A549 (cell line): Measurements from ENCODE around the gene PTPRN2. TPM values are rescaled to one million over a fixed set of nuclear protein-coding genes. Genes with fewer than 3 reads are reported as not detected.

Experiments
- ATAC-seq, 2 experiments: fragments of 200-7000 bp in 1 of 2; fragments of >200 bp in 1 of 2; cut with Nextera tagmentation in 1 of 2; cut with Tn5 transposase in 1 of 2; 3 replicates each; pipeline versions ENCODE4 v1.8.0 to v1.9.1; 2018 to 2020; ENCODE audit warnings: mild to moderate bottlenecking in 1 of 2, moderate library complexity in 1 of 2
- CTCF ChIA-PET: fragments of 300-600 bp; sonication (Branson Sonifier 250); formaldehyde crosslinking; extraction: SDS; loops from one replicate; lab custom pipeline; 2021; ENCODE audit warnings: antibody characterized with exemption, inconsistent platforms; lab: Yijun Ruan, JAX
- POLR2A ChIA-PET: fragments of 350-600 bp; formaldehyde crosslinking; extraction: SDS; loops from one replicate; lab custom pipeline; 2021; ENCODE audit warnings: antibody characterized with exemption, inconsistent platforms; lab: Yijun Ruan, JAX
- DNase-seq, 2 experiments: peaks; one replicate each; pipeline versions ENCODE4 v3.0.0 to v3.0.0-alpha.2; 2011 to 2016; ENCODE audit warnings: low read depth in 1 of 2, low spot score in 1 of 2
- FAIRE-seq: peaks from 2 replicates; lab custom pipeline; 2011; peaks lifted over from hg19 to GRCh38; lab: Jason Lieb, UNC
- H3K27ac ChIP-seq, 2 experiments: fragments of >200 bp; sonication (Bioruptor Twin); formaldehyde crosslinking; 3 replicates each; pipeline ENCODE4 v1.5.1; 2016 to 2017
- H3K4me1 ChIP-seq: fragments of >200 bp; sonication (Bioruptor Twin); formaldehyde crosslinking; 3 replicates; pipeline ENCODE4 v1.6.1; 2016
- H3K4me2 ChIP-seq: fragments of >200 bp; sonication (Bioruptor Twin); formaldehyde crosslinking; 3 replicates; pipeline ENCODE4 v1.6.1; 2016
- H3K4me3 ChIP-seq: fragments of >200 bp; sonication (Bioruptor Twin); formaldehyde crosslinking; 3 replicates; pipeline ENCODE4 v1.5.1; 2016
- H3K9me3 ChIP-seq: fragments of >200 bp; sonication (Bioruptor Twin); formaldehyde crosslinking; 3 replicates; pipeline ENCODE4 v1.6.1; 2016
- CHD4 ChIP-seq: fragments of 200-600 bp; sonication (generic); IDR thresholded peaks from 2 replicates; pipeline ENCODE4 v1.6.1; 2016; ENCODE audit warnings: antibody characterized with exemption, mild to moderate bottlenecking, borderline replicate concordance
- ESRRA ChIP-seq: fragments of 150-350 bp; IDR thresholded peaks from 2 replicates; pipeline ENCODE4 v1.6.1; 2014; ENCODE audit warnings: mild to moderate bottlenecking, low read length, borderline replicate concordance
- FOSL2 ChIP-seq, 2 experiments: fragments of 450-650 bp in 1 of 2; fragments of >200 bp in 1 of 2; sonication (Bioruptor Twin) in 1 of 2; formaldehyde crosslinking; IDR thresholded peaks; 2 replicates each; pipeline versions ENCODE4 v1.5.0 to v1.6.1; 2016 to 2020; ENCODE audit warnings: mild to moderate bottlenecking in 1 of 2, moderate library complexity in 1 of 2
- FOXS1 ChIP-seq: fragments of 250-450 bp; sonication (Bioruptor Pico); IDR thresholded peaks from 2 replicates; pipeline ENCODE4 v1.5.0; 2020; ENCODE audit warnings: mild to moderate bottlenecking, moderate library complexity
- HEYL ChIP-seq: fragments of 250-450 bp; sonication (Bioruptor Pico); IDR thresholded peaks from 2 replicates; pipeline ENCODE4 v1.8.0; 2021; ENCODE audit warnings: mild to moderate bottlenecking, moderate library complexity
- HOXB13 ChIP-seq: fragments of 250-450 bp; sonication (Bioruptor Pico); IDR thresholded peaks from 2 replicates; pipeline ENCODE4 v1.5.0; 2020; ENCODE audit warnings: low read depth, mild to moderate bottlenecking, moderate library complexity
- HOXB5 ChIP-seq: fragments of 250-450 bp; sonication (Bioruptor Pico); IDR thresholded peaks from 2 replicates; pipeline ENCODE4 v1.5.0; 2020; ENCODE audit warnings: mild to moderate bottlenecking, moderate library complexity
- JUN ChIP-seq, 2 experiments: fragments of >200 bp; sonication (Bioruptor Twin); formaldehyde crosslinking; IDR thresholded peaks; 2 replicates in 1 of 2; 3 replicates in 1 of 2; pipeline ENCODE4 v1.6.1; 2016 to 2017
- KDM5A ChIP-seq: fragments of 200-600 bp; sonication (generic); IDR thresholded peaks from 2 replicates; pipeline ENCODE4 v1.6.1; 2016; ENCODE audit warnings: antibody characterized with exemption, mild to moderate bottlenecking
- MAFK ChIP-seq: fragments of 450-650 bp; IDR thresholded peaks from 2 replicates; pipeline ENCODE4 v1.6.1; 2014; ENCODE audit not compliant: partially characterized antibody
- MAZ ChIP-seq: fragments of 150-350 bp; IDR thresholded peaks from 2 replicates; pipeline ENCODE4 v1.6.1; 2014; ENCODE audit warnings: antibody characterized with exemption, low read depth, low read length, borderline replicate concordance
- MYC ChIP-seq: IDR thresholded peaks from 2 replicates; pipeline ENCODE4 v1.6.1; 2012; ENCODE audit warnings: mild to moderate bottlenecking, inconsistent platforms, low read length, improper control_type of control experiment, borderline replicate concordance
- NPAS2 ChIP-seq: fragments of 250-450 bp; sonication (Bioruptor Pico); IDR thresholded peaks from 2 replicates; pipeline ENCODE4 v1.8.0; 2022; ENCODE audit warnings: mild to moderate bottlenecking, moderate library complexity, borderline replicate concordance
- NR3C1 ChIP-seq: fragments of >200 bp; sonication (Bioruptor Twin); formaldehyde crosslinking; IDR thresholded peaks from 3 replicates; pipeline ENCODE4 v1.6.1; 2017
- RCOR1 ChIP-seq: fragments of 150-350 bp; IDR thresholded peaks from 2 replicates; pipeline ENCODE4 v1.6.1; 2014; ENCODE audit warnings: antibody characterized with exemption, low read length, low read depth
- RNF2 ChIP-seq: fragments of 200-600 bp; sonication (generic); IDR thresholded peaks from 2 replicates; pipeline ENCODE4 v1.6.1; 2016; ENCODE audit warnings: low read depth, mild to moderate bottlenecking, antibody characterized with exemption, moderate library complexity, borderline replicate concordance
- SMC3 ChIP-seq: fragments of >200 bp; sonication (Bioruptor Twin); formaldehyde crosslinking; IDR thresholded peaks from 3 replicates; pipeline ENCODE4 v1.6.1; 2018; ENCODE audit warnings: inconsistent platforms
- SREBF2 ChIP-seq: fragments of 450-650 bp; IDR thresholded peaks from 2 replicates; pipeline ENCODE4 v1.6.1; 2014; ENCODE audit warnings: mild to moderate bottlenecking, moderate library complexity
- ZSCAN20 ChIP-seq: fragments of 250-450 bp; sonication (Bioruptor Pico); IDR thresholded peaks from 2 replicates; pipeline ENCODE4 v1.8.0; 2022; ENCODE audit warnings: mild to moderate bottlenecking, moderate library complexity
- WGBS: methylation state at CpG from one replicate; pipeline ENCODE4 v1.1.6; 2017; ENCODE audit errors: missing lambda C conversion rate; 5-methylcytosine and 5-hydroxymethylcytosine counted together
- polyA plus RNA-seq, 4 experiments: library from polyadenylated mRNA; depleted of rRNA in 3 of 4; stranded (reverse); fragments of >200 nt; fragmentation: RNase III in 1 of 4; extraction: RNeasy Plus Mini Kit Qiagen cat#74134 plus additional on column Dnase treatment in 1 of 4; gene quantifications; 2 replicates in 3 of 4; 3 replicates in 1 of 4; pipeline ENCODE4 v1.2.3, GENCODE V29; 2011 to 2017
- TF ChIP-seq, protein P1 (sequence below): fragments of >200 bp; sonication (Bioruptor Twin); formaldehyde crosslinking; IDR thresholded peaks from 2 replicates; pipeline ENCODE4 v1.6.1; 2016
- TF ChIP-seq, protein P2 (sequence below): fragments of 250-450 bp; sonication (Bioruptor Pico); IDR thresholded peaks from 2 replicates; pipeline ENCODE4 v1.5.0; 2020; ENCODE audit warnings: low read depth, mild to moderate bottlenecking, moderate library complexity
- TF ChIP-seq, protein P3 (sequence below): fragments of 200-600 bp; sonication (generic); IDR thresholded peaks from 2 replicates; pipeline ENCODE4 v1.6.1; 2016; ENCODE audit warnings: antibody characterized with exemption, mild to moderate bottlenecking, moderate library complexity

The PTPRN2 gene
- polyA plus RNA-seq, 2 of the 4 experiments (the other 2 are of a cell fraction): 0.41 to 1.2 TPM

DNA sequence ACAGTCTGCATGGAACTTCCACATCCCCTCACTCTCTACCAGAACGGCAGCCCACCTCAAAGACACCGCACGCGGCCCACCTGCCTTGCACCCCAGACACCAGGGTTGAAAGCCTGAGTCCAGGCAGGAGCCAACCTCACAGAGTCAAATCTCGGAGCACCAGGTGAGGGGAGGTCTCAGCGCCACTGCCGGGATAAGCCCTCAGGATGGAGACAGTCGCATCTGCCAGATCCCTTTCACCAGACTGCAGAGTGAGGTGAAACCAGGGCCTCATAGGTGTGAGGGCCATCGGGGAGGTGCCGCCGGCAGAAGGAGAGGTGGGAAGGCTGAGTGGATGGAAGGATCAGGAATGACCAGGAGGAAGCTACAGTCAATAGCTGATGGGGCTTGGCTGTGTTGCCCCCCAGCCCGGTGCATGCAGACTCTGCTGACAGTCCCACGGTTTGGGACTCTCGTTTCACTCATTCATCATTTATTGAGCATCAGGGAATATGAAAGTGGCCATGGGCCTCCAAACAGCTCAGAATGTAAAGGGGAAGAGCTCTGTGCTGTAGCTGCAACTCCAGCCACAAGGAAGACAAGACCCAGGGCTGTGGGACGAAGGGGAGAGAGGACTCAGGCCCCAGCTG is 315.0 kb downstream of the PTPRN2 start:
- DNase-seq (no peak), FAIRE-seq (no peak), ATAC-seq (no peak)
- H3K4me1 ChIP-seq: no peaks in the 10 kb centered on the region
- H3K4me3 ChIP-seq: no peak overlapping the region
- CTCF ChIA-PET: interaction anchor here (0.5 kb wide), 1 partner anchor 52 kb away, joined by 3 read pairs; no protein-coding TSS in a partner anchor
- no peaks in the 10 kb centered on the region for H3K9me3 ChIP-seq
- 56% methylated on average over 14 of the region's 15 CpGs for WGBS
- POLR2A ChIA-PET: no interaction called here
- no peak overlapping the region for H3K4me2 ChIP-seq
- TF ChIP-seq RCOR1 (no peak), JUN (IDR thresholded peaks at IDR 0.05) (no peak), ESRRA (no peak), ZSCAN20 (CRISPR knock-in tag) (no peak), FOXS1 (CRISPR knock-in tag) (no peak), NR3C1 (no peak), KDM5A (no peak), MAZ (no peak), SMC3 (no peak)
- TF ChIP-seq, protein P1, sequence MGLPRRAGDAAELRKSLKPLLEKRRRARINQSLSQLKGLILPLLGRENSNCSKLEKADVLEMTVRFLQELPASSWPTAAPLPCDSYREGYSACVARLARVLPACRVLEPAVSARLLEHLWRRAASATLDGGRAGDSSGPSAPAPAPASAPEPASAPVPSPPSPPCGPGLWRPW: no peak
- no peak overlapping the region for H3K27ac ChIP-seq

DNA sequence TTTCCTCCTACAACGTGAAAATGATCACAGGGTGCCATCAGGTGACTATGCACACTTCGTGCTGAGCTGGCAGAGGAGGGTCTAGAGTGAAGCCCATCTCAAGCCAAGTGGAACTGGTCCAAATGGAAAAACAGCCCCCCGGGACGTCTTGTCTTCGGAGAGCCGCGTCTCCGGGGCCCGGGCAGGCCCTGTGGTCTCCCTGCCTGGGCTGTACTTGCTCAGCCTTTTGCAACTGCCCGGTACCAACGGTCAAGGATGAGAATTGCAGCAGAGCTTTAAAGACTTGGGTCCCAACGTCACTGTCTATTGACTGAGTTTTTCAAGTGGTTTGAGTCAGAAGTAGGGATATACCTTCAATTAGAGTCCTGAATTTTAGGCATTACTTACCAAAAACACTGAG is 315.5 kb downstream of the PTPRN2 start:
- TF ChIP-seq SMC3: no peak
- TF ChIP-seq NPAS2 (CRISPR knock-in tag): no peak
- TF ChIP-seq HOXB13 (CRISPR knock-in tag): no peak
- no peak for TF ChIP-seq MAFK
- TF ChIP-seq CHD4: no peak
- TF ChIP-seq RNF2: no peak
- TF ChIP-seq, protein P1: no peak
- TF ChIP-seq HOXB5 (CRISPR knock-in tag): no peak
- TF ChIP-seq MAZ: no peak
- no peak for TF ChIP-seq HEYL (CRISPR knock-in tag)
- no peak for TF ChIP-seq ZSCAN20 (CRISPR knock-in tag)
- TF ChIP-seq FOSL2 (IDR thresholded peaks at IDR 0.05): no peak
- TF ChIP-seq FOSL2 (CRISPR knock-in tag; IDR thresholded peaks at IDR 0.05): no peak
- no peak for TF ChIP-seq SREBF2
- TF ChIP-seq, protein P2, sequence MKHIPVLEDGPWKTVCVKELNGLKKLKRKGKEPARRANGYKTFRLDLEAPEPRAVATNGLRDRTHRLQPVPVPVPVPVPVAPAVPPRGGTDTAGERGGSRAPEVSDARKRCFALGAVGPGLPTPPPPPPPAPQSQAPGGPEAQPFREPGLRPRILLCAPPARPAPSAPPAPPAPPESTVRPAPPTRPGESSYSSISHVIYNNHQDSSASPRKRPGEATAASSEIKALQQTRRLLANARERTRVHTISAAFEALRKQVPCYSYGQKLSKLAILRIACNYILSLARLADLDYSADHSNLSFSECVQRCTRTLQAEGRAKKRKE (CRISPR knock-in tag): no peak
- no peak for TF ChIP-seq MYC
- TF ChIP-seq, all 56 proteins: peak for 0
- CTCF ChIA-PET: no interaction called here
- H3K9me3 ChIP-seq: no peaks in the 10 kb centered on the region

DNA sequence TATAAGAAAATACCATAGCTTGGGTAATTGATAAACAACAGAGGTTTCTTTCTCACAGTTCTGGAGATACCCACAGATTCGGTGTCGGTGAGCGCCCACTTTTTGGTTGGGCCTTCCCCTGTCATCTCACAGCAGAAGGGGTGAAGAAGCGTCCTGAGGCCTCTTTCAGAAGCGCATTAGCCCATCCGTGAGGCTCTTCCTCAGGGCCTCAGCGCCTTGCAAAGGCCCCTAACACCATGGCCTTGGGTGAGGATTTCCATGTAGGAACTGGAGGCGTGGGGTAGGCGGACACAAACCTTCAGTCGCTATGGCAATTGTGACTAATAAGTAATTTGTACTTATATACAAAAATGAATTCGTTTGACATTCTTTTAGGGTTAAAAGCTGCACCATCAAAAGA is 316.0 kb downstream of the PTPRN2 start:
- no peak for FAIRE-seq
- 58% methylated on average over 11 of the region's 11 CpGs for WGBS
- DNase-seq: no peak
- no peaks in the 10 kb centered on the region for H3K4me1 ChIP-seq
- TF ChIP-seq, protein P3, sequence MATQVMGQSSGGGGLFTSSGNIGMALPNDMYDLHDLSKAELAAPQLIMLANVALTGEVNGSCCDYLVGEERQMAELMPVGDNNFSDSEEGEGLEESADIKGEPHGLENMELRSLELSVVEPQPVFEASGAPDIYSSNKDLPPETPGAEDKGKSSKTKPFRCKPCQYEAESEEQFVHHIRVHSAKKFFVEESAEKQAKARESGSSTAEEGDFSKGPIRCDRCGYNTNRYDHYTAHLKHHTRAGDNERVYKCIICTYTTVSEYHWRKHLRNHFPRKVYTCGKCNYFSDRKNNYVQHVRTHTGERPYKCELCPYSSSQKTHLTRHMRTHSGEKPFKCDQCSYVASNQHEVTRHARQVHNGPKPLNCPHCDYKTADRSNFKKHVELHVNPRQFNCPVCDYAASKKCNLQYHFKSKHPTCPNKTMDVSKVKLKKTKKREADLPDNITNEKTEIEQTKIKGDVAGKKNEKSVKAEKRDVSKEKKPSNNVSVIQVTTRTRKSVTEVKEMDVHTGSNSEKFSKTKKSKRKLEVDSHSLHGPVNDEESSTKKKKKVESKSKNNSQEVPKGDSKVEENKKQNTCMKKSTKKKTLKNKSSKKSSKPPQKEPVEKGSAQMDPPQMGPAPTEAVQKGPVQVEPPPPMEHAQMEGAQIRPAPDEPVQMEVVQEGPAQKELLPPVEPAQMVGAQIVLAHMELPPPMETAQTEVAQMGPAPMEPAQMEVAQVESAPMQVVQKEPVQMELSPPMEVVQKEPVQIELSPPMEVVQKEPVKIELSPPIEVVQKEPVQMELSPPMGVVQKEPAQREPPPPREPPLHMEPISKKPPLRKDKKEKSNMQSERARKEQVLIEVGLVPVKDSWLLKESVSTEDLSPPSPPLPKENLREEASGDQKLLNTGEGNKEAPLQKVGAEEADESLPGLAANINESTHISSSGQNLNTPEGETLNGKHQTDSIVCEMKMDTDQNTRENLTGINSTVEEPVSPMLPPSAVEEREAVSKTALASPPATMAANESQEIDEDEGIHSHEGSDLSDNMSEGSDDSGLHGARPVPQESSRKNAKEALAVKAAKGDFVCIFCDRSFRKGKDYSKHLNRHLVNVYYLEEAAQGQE: no peak
- H3K4me2 ChIP-seq: no peak overlapping the region
- no peak for ATAC-seq
- no peak overlapping the region for H3K4me3 ChIP-seq
- H3K27ac ChIP-seq: no peak overlapping the region
- ChIA-PET CTCF (no interaction called here), POLR2A (no interaction called here)
- H3K9me3 ChIP-seq: no peaks in the 10 kb centered on the region

More for the DNA sequence above, 315.5 kb downstream of the PTPRN2 start:
- ATAC-seq: no peak
- FAIRE-seq: no peak
- POLR2A ChIA-PET: no interaction called here
- H3K4me1 ChIP-seq: no peaks in the 10 kb centered on the region
- no peak for DNase-seq
- no peak overlapping the region for H3K4me2 ChIP-seq
- 45% methylated on average over 12 of the region's 12 CpGs for WGBS
- H3K27ac ChIP-seq: no peak overlapping the region
- no peak overlapping the region for H3K4me3 ChIP-seq
